Peyer's patch (tissue), 4 donors: ENCODE measurements around the gene FBLN7. TPM values are rescaled to one million over a fixed set of nuclear protein-coding genes. Genes with fewer than 3 reads are reported as not detected.

ENCODE experiments used
- DNase-seq, 3 donors: peaks; one replicate each; pipeline ENCODE4 v3.0.0-alpha.2; 2017 to 2019
- H3K27ac ChIP-seq, 4 donors: fragments of 200-600 bp; sonication (generic); one replicate each; pipeline ENCODE4 v1.5.1; 2016 to 2019
- H3K27me3 ChIP-seq, 2 donors: fragments of 200-600 bp; sonication (generic); one replicate each; pipeline ENCODE4 v1.5.1; 2019
- H3K36me3 ChIP-seq, 3 donors: fragments of 200-600 bp; sonication (generic); one replicate each; pipeline ENCODE4 v1.5.1; 2016 to 2019
- H3K4me1 ChIP-seq, 4 donors: fragments of 200-600 bp; sonication (generic); one replicate each; pipeline ENCODE4 v1.5.1; 2016 to 2019
- H3K4me3 ChIP-seq, 4 donors: fragments of 200-600 bp; sonication (generic); 1 replicate in 3 of 4; 2 replicates in 1 of 4; pipeline ENCODE4 v1.5.1; 2016 to 2019; ENCODE audit warnings: mild to moderate bottlenecking in 1 of 4
- H3K9me3 ChIP-seq, 4 donors: fragments of 200-600 bp; sonication (generic); one replicate each; pipeline ENCODE4 v1.5.1; 2016 to 2019; ENCODE audit warnings: mild to moderate bottlenecking in 1 of 4
- POLR2A ChIP-seq, 2 donors: fragments of 450-650 bp; IDR thresholded peaks; one replicate each; pipeline ENCODE4 v1.5.1; 2017; ENCODE audit warnings: antibody characterized with exemption in 2 of 2, mild to moderate bottlenecking in 2 of 2, moderate library complexity in 2 of 2
- total RNA-seq, 4 donors: library from RNA; depleted of rRNA; stranded (reverse); fragments of >200 nt; gene quantifications; one replicate each; pipeline ENCODE4 v1.1.0, GENCODE V29; 2016
- TF ChIP-seq, protein P1 (sequence below), 6 experiments: fragments of 450-650 bp in 4 of 6; fragments of 200-600 bp in 2 of 6; sonication (generic) in 1 of 6; IDR thresholded peaks; one replicate each; pipeline ENCODE4 v1.5.1; 2017 to 2019; ENCODE audit warnings: antibody characterized with exemption in 6 of 6, mild to moderate bottlenecking in 3 of 6, moderate library complexity in 1 of 6

FBLN7 gene
- total RNA-seq, 4 donors from 2014 or later = 1.5 to 7.4 (median 1.9) TPM; not detected in 1

DNA sequence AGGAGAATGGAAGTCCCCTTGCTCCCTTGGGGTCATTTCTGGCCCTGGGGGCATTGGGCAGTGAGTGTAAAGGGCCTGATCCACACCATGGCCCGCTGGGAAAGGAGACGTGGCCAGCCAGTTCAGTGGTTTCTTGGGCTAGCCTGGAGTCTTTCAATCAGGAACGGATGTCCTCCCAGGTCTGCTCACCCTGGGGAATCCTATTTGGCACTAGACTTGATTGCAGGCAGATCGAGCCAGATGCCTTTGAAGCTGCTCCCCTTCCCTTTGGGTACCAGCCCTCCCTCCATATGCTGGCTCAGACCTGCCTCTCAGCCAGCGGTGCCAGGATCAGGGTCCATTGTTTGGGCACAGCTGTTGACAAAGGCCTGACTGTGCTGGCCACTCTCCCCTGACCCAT lies 11.0 kb downstream of the FBLN7 start:
- Histone ChIP-seq H3K27me3 (no peaks in the 10 kb centered on the region), H3K9me3 (no peaks in the 10 kb centered on the region), H3K27ac (no peak overlapping the region), H3K36me3 (no peaks in the 10 kb centered on the region), H3K4me1 (no peaks in the 10 kb centered on the region), H3K4me3 (no peak overlapping the region)
- peak in 2 of 3 donors; percentile 9 to 21 for DNase-seq
- no peak for TF ChIP-seq POLR2A (IDR thresholded peaks at IDR 0.05)
- TF ChIP-seq, protein P1, sequence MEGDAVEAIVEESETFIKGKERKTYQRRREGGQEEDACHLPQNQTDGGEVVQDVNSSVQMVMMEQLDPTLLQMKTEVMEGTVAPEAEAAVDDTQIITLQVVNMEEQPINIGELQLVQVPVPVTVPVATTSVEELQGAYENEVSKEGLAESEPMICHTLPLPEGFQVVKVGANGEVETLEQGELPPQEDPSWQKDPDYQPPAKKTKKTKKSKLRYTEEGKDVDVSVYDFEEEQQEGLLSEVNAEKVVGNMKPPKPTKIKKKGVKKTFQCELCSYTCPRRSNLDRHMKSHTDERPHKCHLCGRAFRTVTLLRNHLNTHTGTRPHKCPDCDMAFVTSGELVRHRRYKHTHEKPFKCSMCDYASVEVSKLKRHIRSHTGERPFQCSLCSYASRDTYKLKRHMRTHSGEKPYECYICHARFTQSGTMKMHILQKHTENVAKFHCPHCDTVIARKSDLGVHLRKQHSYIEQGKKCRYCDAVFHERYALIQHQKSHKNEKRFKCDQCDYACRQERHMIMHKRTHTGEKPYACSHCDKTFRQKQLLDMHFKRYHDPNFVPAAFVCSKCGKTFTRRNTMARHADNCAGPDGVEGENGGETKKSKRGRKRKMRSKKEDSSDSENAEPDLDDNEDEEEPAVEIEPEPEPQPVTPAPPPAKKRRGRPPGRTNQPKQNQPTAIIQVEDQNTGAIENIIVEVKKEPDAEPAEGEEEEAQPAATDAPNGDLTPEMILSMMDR (IDR thresholded peaks at IDR 0.05) = no peak

DNA sequence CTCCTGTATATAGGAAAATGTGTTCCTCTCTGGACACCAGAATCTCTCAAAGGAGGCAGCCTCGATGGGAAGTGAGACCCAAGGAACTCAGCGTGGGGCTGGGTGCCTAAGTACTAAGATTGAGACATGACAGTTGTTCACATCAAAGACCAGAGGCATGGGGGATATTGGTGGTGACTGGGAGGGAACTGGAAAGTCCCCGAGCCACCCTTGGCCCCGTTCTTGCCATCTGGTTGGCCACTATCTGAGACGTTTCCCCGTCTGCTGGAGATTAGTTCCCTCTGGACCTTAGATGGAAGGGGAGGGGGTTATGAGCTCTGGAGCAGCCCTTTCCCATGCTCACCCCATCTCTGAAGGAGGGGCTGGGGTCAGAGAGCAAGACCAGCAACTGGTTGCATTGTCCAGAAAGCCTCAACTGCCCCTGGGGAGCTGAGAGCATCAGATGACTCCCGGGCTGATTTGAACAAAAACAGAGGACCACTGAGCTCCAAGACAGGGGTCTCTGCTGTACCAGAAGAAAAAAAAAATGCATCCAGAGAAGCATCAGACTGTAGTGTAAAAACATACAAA lies 11.8 kb downstream of the FBLN7 start:
- H3K27ac ChIP-seq = no peak overlapping the region
- no peaks in the 10 kb centered on the region for H3K27me3 ChIP-seq
- H3K4me3 ChIP-seq = no peak overlapping the region
- H3K9me3 ChIP-seq = no peaks in the 10 kb centered on the region
- TF ChIP-seq POLR2A (IDR thresholded peaks at IDR 0.05) = no peak
- TF ChIP-seq, protein P1 (IDR thresholded peaks at IDR 0.05) = no peak
- no peaks in the 10 kb centered on the region for H3K36me3 ChIP-seq
- H3K4me1 ChIP-seq = peaks cover 0 to under 1% (median 0%) of the 10 kb centered on the region in 4 donors
- peak in 2 of 3 donors; percentile 10 to 28 for DNase-seq

DNA sequence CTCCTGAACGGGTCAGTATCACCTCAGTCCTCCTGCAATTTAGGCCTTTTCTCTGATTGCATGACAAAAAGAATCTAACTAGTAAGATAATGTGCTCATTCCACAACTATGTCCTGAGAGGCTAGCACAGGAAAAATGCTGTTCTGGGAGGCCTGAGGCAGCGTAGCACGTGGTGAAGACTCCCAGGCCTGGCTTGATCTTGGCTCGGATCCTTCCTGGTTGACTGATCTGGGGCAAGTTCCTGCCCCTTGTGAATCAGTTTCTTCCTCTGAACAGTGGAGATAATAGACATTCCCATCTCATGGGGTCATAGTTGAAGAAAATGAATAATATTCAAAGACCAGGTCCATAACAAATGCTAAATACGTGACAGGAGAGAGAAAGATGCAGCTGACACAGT lies 12.3 kb downstream of the FBLN7 start:
- TF ChIP-seq POLR2A (IDR thresholded peaks at IDR 0.05) = no peak
- TF ChIP-seq, protein P1 (IDR thresholded peaks at IDR 0.05) = no peak
- Histone ChIP-seq H3K4me1 (peaks cover 0 to 5% (median 0%) of the 10 kb centered on the region in 4 donors), H3K4me3 (no peak overlapping the region), H3K27me3 (no peaks in the 10 kb centered on the region), H3K27ac (no peak overlapping the region), H3K9me3 (no peaks in the 10 kb centered on the region), H3K36me3 (no peaks in the 10 kb centered on the region)
- peak in 2 of 3 donors; percentile 6 to 44 for DNase-seq

DNA sequence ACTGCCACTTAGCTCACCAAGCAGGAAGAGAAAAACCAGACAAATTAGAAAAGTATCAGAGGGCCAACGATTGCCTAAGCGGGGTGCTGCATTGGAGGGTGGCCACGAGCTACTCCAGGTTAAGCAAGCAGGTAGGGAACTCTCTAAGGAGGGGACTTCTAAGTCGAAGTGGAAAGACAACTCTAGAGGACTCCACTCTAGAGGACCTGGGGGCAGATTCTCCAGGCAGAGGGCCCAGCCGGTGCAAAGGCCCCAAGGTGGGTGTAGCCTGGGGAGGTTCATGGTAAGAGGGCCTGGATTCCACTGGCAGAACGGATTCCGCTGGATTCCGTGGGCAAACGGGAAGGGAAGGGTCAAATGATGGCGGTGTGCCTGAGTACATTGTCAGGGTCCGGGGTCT lies 12.7 kb downstream of the FBLN7 start:
- peak in 2 of 3 donors; percentile 9 to 12 for DNase-seq
- Histone ChIP-seq H3K27ac (no peak overlapping the region), H3K9me3 (no peaks in the 10 kb centered on the region), H3K27me3 (no peaks in the 10 kb centered on the region), H3K4me3 (no peak overlapping the region), H3K36me3 (no peaks in the 10 kb centered on the region), H3K4me1 (peaks cover 0 to 10% (median 0%) of the 10 kb centered on the region in 4 donors)
- no peak for TF ChIP-seq POLR2A (IDR thresholded peaks at IDR 0.05)
- TF ChIP-seq, protein P1 (IDR thresholded peaks at IDR 0.05) = no peak

DNA sequence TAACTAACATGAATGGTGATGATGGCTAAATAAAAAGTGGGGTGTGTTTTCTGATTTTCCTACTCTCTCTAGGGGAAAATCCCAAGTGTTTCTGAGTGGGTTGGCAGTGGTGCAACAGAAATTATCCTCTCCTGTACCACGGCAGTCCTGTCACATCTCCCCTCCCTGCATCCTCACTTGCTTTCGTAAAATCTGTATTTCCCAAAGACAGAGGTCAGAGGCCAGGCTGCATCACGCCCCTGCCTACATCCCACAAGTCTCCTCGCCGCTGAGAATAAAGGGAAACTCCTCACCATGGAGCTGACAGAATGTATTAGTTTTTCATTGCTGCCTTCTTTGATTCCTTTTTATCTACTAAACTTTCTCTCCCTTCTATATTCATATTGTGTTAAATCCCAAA lies 13.1 kb downstream of the FBLN7 start:
- peak in 1 of 3 donors; percentile 15 for DNase-seq
- Histone ChIP-seq H3K9me3 (no peaks in the 10 kb centered on the region), H3K27ac (no peak overlapping the region), H3K36me3 (no peaks in the 10 kb centered on the region), H3K27me3 (no peaks in the 10 kb centered on the region), H3K4me1 (peaks cover 0 to 14% (median 0%) of the 10 kb centered on the region in 4 donors), H3K4me3 (no peak overlapping the region)
- TF ChIP-seq POLR2A (IDR thresholded peaks at IDR 0.05) = no peak
- TF ChIP-seq, protein P1 (IDR thresholded peaks at IDR 0.05) = no peak
